IMR-90 (cell line): ENCODE data around the gene GABBR2.

Experiments used
- BHLHE40 ChIP-seq: fragments of 150-350 bp; IDR thresholded peaks from 2 replicates; pipeline ENCODE4 v1.6.1; 2016; ENCODE audit warnings: mild to moderate bottlenecking, low read depth, low read length
- CHD1 ChIP-seq: IDR thresholded peaks from 2 replicates; pipeline ENCODE4 v1.6.1; 2012; ENCODE audit warnings: low read depth, low read length, improper control_type of control experiment
- FOS ChIP-seq: fragments of 150-350 bp; IDR thresholded peaks from 2 replicates; pipeline ENCODE4 v1.6.1; 2016; ENCODE audit warnings: low read depth, low read length
- MAFK ChIP-seq: IDR thresholded peaks from 2 replicates; pipeline ENCODE4 v1.6.1; 2012; ENCODE audit warnings: low read depth, low read length, improper control_type of control experiment
- MAZ ChIP-seq: IDR thresholded peaks from 2 replicates; pipeline ENCODE4 v1.6.1; 2012; ENCODE audit warnings: low read depth, mild to moderate bottlenecking, low read length, improper control_type of control experiment, moderate library complexity, borderline replicate concordance
- MXI1 ChIP-seq: IDR thresholded peaks from 2 replicates; pipeline ENCODE4 v1.6.1; 2012; ENCODE audit warnings: low read depth, mild to moderate bottlenecking, low read length, moderate library complexity, borderline replicate concordance
- NFE2L2 ChIP-seq: fragments of 150-350 bp; IDR thresholded peaks from 2 replicates; pipeline ENCODE4 v1.6.1; 2016; ENCODE audit warnings: low read depth, mild to moderate bottlenecking, low read length
- POLR2A ChIP-seq: IDR thresholded peaks from 2 replicates; pipeline ENCODE4 v1.6.1; 2012; ENCODE audit warnings: mild to moderate bottlenecking, low read depth, low read length
- RAD21 ChIP-seq: IDR thresholded peaks from 2 replicates; pipeline ENCODE4 v1.6.1; 2012; ENCODE audit warnings: low read length, improper control_type of control experiment
- RFX5 ChIP-seq: IDR thresholded peaks from 2 replicates; pipeline ENCODE4 v1.8.0; 2012; ENCODE audit warnings: low read depth, mild to moderate bottlenecking, low read length, moderate library complexity
- SMC3 ChIP-seq: fragments of 150-350 bp; IDR thresholded peaks from 2 replicates; pipeline ENCODE4 v1.6.1; 2016; ENCODE audit warnings: low read depth, mild to moderate bottlenecking, antibody characterized with exemption, low read length, moderate library complexity
- TF ChIP-seq, protein P1 (sequence below): conservative IDR thresholded peaks from 2 replicates; pipeline ENCODE4 v1.5.1; 2012; ENCODE audit warnings: mild to moderate bottlenecking, low read depth, low read length, improper control_type of control experiment
- TF ChIP-seq, protein P2 (sequence below): fragments of 150-350 bp; IDR thresholded peaks from 2 replicates; pipeline ENCODE4 v1.6.1; 2016; ENCODE audit warnings: low read depth, mild to moderate bottlenecking, low read length, moderate library complexity, borderline replicate concordance
- TF ChIP-seq, protein P3 (sequence below): fragments of 150-350 bp; IDR thresholded peaks from 2 replicates; pipeline ENCODE4 v1.6.1; 2017; ENCODE audit warnings: mild to moderate bottlenecking, antibody characterized with exemption, low read length, low read depth

DNA sequence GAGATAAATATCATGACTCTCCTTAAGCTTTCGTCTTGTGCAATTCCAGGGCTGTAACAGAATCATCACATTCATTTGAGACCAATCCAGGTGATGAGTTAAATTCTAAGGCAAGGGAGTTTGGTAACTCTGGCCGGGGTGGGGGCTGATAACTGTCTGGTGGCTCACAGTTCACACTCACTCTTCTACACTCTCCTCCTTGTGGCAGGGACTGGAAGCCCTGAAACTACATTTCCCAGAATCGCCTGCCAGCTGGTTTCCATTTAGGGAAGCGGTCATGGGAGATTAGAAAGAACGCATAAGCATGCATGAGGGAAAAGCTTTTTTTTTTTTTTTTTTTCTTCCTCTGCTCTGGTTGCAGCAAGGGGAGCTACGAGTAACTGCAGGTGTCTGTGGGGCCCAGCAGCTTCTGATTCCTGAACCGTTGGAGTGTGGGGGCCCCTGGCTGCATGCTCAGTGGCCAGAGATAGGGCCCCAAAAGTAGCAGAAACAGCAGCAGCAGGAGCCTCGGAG lies 298.5 kb downstream of the GABBR2 start:
- TF ChIP-seq MAFK (no peak), SMC3 (peak; percentile 26; the same call in 1 of the 2 replicates), POLR2A (no peak), RFX5 (no peak), FOS (no peak), MAZ (peak; percentile 30; the same call in 1 of the 2 replicates), MXI1 (no peak), BHLHE40 (no peak), CHD1 (no peak), RAD21 (peak; percentile 33), NFE2L2 (no peak)
- TF ChIP-seq, protein P1, sequence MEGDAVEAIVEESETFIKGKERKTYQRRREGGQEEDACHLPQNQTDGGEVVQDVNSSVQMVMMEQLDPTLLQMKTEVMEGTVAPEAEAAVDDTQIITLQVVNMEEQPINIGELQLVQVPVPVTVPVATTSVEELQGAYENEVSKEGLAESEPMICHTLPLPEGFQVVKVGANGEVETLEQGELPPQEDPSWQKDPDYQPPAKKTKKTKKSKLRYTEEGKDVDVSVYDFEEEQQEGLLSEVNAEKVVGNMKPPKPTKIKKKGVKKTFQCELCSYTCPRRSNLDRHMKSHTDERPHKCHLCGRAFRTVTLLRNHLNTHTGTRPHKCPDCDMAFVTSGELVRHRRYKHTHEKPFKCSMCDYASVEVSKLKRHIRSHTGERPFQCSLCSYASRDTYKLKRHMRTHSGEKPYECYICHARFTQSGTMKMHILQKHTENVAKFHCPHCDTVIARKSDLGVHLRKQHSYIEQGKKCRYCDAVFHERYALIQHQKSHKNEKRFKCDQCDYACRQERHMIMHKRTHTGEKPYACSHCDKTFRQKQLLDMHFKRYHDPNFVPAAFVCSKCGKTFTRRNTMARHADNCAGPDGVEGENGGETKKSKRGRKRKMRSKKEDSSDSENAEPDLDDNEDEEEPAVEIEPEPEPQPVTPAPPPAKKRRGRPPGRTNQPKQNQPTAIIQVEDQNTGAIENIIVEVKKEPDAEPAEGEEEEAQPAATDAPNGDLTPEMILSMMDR, result peak; percentile 33
- TF ChIP-seq, protein P2, sequence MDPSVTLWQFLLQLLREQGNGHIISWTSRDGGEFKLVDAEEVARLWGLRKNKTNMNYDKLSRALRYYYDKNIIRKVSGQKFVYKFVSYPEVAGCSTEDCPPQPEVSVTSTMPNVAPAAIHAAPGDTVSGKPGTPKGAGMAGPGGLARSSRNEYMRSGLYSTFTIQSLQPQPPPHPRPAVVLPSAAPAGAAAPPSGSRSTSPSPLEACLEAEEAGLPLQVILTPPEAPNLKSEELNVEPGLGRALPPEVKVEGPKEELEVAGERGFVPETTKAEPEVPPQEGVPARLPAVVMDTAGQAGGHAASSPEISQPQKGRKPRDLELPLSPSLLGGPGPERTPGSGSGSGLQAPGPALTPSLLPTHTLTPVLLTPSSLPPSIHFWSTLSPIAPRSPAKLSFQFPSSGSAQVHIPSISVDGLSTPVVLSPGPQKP, result no peak
- TF ChIP-seq, protein P3, sequence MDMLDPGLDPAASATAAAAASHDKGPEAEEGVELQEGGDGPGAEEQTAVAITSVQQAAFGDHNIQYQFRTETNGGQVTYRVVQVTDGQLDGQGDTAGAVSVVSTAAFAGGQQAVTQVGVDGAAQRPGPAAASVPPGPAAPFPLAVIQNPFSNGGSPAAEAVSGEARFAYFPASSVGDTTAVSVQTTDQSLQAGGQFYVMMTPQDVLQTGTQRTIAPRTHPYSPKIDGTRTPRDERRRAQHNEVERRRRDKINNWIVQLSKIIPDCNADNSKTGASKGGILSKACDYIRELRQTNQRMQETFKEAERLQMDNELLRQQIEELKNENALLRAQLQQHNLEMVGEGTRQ, result no peak
